CD4-positive, alpha-beta T cell treated with Interleukin-17A for 1 hour (primary cell): ENCODE results near the gene PRKRIP1.
"Not testable (repeated sequence)": the region's sequence is repeated elsewhere in the genome, so short reads cannot be mapped to it uniquely, and the experiment has no call there.

Experiments
- DNase-seq: peaks from one replicate; pipeline ENCODE4 v3.0.0-alpha.2; 2020

The PRKRIP1 gene

GRCh38 chr7:102395873-102396709 is at the start of gene PRKRIP1:
Gene PRKRIP1, plus strand, starts transcription at chr7:102396363. Its CDS starts 49 bp downstream, at chr7:102396412.
- peak; percentile 94 for DNase-seq

DNA sequence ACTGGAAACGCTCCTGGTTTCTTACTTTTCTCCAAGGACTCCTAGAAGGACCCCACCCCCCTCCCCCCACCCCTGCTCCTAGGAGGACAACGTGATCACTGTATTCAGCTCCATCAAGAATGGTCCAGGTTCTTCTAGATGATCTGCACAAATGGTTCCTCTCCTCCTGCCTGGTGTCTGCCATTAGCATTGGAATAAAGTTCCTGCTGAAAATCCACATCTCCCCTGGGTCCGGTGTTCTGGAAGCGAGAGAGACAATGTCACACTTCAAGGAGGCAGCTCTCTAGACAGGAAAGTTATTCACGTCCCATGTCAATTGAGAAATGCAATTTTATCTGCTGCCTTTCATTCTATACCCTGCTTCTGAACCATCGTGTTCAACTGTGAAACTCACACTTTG is 49.2 kb upstream of the PRKRIP1 start:
- not testable (repeated sequence) for DNase-seq

GRCh38 chr7:102356344-102356743 is 39.8 kb upstream of the PRKRIP1 start, which contains the start of gene SPDYE6:
Gene SPDYE6, minus strand, starts transcription at chr7:102356444. Its CDS starts 421 bp downstream, at chr7:102356023.
- DNase-seq, result not testable (repeated sequence)

DNA sequence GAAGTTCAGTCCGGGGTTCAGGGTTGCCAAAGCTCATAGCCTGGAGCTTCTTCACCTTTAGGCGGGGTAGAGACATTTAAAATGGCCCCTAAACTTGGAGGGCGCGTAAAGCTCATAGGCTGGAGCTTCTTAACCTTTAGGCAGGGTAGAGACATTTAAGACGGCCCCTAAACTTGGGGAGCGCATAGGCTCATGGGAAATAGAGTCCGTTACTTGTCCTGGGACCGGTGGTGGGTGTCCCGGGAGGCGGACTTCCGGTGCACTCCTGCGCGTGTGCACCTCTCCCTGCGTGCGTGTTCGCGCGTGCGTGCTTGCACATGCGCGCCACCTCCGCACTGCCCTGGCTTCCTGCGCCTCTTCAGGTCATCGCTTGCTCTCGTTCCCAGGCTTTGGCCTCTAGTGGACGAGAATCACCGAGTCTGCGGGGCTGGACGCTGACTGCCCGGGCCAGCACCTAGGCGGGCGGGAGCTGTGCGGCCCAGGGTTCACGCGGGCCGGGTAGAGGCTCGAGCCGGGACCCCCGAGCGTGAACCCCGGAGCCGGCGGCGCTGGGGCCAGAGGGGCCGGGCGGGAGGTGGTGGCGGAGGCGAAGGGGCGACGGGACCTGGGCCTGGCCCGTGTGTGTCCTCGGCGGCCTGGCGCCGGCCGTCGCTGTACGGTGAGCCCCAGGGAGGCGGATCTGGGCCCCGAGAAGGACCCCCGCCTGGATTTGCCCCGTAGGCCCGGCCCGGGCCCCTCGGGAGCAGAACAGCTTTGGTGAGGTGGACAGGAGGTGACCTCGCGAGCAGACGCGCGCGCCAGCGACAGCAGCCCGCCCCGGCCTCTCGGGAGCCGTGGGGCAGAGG is 32.4 kb upstream of the PRKRIP1 start:
- DNase-seq, result peak; percentile 98

DNA sequence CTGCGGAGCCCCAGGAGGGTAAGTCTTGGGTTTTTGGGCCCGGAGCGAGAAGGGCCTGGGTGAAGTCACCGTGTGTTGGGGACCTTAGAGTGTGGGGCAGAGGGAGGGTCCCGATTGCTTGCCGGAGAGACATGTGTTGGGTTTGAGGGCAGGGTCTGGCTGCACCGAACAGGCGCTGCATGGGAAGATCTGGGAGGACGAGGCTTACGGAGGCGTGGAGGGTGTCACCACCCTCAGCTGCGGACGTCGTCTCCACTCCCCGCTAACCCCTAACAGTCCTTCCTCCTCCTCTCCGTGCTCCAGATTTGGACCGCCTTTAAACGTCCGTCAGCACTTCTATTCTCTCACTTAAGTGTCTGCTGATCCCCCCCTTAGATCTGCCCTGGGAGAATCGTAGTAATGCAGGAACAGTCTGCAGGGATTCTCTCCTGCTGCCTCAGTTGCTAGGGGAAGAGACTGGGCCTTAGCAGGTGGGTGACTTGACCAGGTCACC is 31.7 kb upstream of the PRKRIP1 start:
- not testable (repeated sequence) for DNase-seq

DNA sequence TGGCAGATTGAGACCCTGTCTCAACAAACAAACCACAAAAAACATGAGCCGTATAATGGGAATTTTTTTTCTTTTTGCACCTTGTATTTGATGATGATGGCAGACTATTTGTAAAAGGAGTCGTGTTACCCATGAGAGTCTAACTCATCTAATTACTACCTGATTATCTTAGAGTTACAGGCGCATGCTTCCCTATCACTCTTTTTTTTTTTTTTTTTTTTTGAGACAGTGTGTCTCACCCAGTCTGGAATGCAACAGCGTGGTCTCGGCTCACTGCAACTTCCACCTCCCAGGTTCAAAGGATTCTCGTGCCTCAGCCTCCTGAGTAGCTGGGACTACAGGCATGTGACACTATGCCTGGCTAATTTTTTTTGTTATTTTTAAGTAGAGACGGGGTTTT is 30.8 kb upstream of the PRKRIP1 start:
- not testable (repeated sequence) for DNase-seq

DNA sequence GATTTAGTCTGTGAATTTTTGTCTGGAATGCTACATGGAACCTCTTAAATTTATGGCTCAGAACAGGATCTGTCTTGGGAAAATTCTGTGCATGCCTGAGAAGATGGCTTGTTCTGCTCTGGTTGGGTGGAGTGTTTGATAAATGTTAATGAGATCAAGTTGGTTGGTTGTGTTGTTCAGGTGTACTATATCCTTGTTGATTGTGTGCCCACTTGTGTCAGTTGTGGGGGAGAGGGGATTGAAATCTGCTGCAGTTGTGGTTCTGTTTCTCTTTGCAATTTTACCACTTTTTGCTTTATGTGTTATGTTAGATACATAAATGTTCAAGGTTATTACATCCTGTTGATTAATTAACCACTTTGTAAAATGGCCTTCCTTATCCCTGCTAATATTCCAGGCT is 26.1 kb upstream of the PRKRIP1 start:
- not testable (repeated sequence) for DNase-seq

GRCh38 chr7:102372796-102373195 is 23.4 kb upstream of the PRKRIP1 start:
- not testable (repeated sequence) for DNase-seq

DNA sequence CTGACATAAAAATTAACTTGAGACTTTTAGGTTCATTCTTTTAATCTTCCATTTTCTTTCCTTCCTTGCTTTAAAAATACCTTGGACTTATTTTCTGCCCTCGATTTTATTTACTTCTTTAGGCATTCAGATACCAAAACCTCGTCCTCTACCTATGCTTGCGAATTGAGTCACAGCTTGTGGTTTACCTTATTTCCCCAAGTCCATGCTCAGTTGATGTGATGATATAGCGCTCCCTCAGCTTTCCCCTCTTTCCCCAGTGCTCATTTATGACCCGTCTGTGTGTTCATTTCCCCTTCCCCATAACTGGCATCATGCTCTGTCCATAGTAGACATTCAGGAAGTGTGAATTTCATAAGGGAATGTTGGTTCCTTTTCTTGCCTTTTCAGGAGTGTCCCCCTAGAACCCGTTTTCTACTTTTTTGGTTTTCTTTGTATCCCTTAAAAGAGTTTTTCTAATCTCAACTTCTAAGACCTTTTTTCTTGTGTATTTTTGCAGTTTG is 19.1 kb upstream of the PRKRIP1 start:
- no peak for DNase-seq

GRCh38 chr7:102380837-102381236 is 15.3 kb upstream of the PRKRIP1 start:
- DNase-seq, result not testable (repeated sequence)

DNA sequence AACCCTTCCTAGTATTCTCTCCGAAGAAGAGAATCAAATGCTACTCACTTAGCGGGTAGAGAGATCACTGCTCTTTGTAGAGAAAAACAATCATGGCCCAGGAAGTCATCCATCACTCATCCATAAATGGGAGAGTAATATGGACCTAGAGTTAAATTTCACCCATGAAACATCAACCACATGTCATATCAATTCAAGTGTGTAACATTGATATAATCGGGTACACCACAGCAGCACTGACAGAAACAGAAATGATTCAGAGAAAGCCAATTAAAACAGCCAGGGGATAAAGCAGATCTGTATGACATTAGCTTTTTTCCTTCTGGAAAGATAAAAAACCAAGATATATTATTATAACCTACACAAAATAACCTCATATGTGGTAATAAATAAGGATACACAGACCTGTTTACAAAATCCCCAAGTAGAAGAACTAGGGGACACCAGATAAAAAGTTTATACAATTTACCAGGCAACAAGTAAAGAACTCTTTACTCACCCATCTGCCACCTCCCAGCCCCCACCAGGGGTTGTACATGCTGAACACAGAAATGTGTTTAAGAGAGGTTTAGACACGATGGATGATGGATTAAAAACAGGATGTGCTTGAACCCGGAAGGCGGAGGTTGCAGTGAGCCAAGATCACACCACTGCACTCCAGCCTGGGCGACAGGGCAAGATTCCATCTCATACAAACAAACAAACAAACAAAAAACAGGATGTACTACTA is 14.3 kb upstream of the PRKRIP1 start:
- not testable (repeated sequence) for DNase-seq

DNA sequence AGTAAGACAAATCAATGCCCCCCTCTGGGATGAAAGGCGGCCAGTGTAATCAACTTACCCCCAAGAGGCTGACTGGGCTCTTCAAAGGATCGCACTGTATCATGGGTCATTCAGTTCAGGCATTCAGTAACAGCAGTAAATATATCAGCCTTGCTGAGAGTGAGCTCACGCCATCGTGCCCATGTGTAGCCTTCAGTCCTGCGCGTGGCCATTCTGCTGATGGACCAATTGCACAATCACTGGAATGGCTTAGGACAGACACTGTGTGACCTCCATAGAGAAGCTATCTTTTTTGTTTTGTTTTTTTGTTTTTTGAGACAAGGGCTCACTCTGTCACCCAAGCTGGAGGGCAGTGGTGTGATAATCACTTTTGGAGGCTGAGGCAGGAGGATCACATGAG is 9.1 kb upstream of the PRKRIP1 start:
- DNase-seq, result no peak

DNA sequence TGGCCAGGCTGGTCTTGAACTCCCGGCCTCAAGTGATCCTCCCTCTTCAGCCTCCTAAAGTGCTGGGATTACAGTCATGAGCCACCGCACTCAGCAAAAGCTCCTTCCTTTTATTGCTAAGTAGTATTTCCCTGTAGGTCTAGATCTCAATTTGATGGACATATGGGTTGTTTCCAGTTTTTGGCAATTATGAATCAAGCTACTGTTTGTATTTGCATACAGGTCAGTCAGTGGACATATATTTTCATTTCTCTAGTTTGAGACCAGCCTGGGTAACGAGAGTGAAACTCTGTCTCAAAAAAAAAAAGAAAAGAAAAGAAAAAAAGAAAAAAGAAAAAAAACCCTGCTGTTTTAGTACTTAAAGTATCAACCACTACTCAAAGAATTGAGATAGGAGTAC is 6.4 kb upstream of the PRKRIP1 start:
- no peak for DNase-seq

DNA sequence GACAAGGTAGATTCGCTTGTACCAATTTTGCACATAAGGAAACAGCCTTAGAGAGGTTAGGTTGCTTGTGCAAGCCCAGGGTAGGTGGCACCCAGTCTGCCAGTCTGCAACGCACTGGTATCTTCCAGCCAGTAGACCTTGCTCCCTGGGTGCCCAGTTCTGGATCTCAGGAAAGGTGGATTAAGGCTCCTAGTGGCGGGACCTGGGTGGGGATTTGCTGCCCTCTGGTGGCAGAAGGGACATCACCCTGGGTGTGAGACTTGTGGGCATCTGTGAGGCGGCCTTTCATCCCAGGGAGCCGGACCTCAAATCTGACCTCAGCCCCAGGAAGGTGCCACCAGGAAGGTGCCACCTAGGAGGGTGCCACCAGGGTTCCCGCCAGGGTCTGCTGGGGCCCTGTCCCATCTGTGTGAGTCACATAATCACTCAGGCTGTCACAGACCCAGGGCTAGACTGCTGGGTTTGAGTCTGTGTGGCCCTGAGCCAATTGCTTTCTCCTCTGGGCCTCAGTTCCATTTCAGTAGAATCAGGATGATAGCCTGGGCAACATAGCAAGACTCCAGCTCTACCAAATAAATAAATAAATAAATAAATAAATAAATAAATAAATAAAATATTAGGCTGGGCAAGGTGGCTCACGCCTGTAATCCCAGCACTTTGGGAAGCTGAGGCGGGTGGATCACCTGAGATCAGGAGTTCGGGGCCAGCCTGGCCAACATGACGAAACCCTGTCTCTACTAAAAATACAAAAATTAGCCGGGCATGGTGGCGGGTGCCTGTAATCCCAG is 5.3 kb upstream of the PRKRIP1 start:
- peak; percentile 73 for DNase-seq

DNA sequence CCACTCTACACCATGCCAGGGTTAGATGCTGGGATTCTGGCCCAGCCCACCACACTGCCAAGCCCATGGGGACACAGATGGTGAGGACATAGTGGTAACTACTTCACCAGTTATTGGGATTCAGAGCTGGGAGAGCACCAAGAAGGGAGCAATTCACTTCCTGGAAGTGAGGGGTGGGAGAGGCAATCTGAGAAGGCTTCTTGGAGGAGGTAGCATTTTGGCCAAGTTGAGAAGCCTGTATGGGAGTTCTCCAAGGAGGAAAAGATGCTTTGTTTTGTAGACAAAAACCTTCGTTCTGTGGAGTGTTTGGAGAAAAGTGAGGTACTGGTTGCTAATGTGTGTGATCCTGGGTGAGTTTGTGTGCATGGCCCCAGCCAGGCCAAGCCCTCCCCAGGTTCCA is 3.8 kb upstream of the PRKRIP1 start:
- no peak for DNase-seq

- DNase-seq, result no peak
Observed at GRCh38 chr7:102393467-102393866, 2.7 kb upstream of the PRKRIP1 start.

DNA sequence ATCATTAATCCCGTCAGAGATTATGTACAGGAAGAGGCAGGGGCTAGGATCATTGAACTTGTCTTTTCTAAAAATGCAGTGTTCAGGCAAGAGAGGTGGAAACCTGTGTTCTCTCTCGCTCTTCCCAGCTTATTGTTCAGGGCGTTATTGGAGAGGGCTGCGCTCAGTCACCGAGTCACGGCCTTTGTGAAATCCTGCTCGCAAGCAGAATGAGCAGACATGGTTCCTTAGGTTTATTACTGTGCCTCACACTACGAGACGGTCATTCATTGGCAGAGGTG is 631 bp upstream of the PRKRIP1 start:
- DNase-seq, result no peak

- no peak for DNase-seq
Observed at GRCh38 chr7:102396710-102397019, 502 bp downstream of the PRKRIP1 start.

DNA sequence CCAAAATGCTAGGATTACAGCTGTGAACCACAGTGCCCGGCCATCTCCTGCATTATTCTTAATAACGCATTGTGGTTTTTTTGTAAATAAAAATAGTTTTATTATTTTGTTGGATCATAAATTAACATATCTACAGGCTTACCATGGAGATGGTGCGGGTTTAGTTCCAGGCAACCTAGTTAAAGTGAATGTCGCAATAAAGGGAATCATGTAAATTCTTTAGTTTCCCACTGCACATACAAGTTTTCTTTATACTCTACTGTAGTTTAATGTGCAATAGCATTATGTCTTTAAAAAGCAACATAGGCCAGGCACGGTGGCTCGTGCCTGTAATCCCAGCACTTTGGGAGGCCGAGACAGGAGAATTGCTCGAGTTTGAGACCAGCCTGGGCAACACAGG is 2.4 kb downstream of the PRKRIP1 start:
- DNase-seq, result no peak

DNA sequence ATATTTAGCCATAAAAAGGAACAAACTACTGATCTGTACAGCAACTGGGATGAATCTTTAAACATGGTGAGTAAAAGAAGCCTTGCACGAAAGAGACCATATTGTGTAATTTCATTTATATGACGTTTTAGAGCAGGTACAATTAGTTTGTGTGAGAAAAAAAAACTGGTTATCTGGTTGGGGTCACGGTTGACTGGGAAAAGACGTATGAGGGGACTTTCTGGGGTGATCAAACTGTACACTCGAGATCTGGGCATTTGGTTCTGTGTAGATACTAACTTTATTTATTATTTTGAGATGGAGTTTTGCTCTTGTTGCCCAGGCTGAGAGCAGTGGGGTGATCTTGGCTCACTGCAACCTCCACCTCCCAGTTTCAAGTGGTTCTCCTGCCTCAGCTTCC is 4.2 kb downstream of the PRKRIP1 start:
- no peak for DNase-seq

- no peak for DNase-seq
Observed at GRCh38 chr7:102403563-102403962, 7.4 kb downstream of the PRKRIP1 start.
